AG04449 (cell line): ENCODE results near the gene SDK1.

Source experiments
- CTCF ChIA-PET: fragments of 350-600 bp; formaldehyde crosslinking; extraction: SDS; loops from one replicate; lab custom pipeline; 2021; ENCODE audit warnings: antibody characterized with exemption; lab: Yijun Ruan, JAX
- POLR2A ChIA-PET: fragments of 400-600, 350-600 bp; formaldehyde crosslinking; extraction: SDS; loops from one replicate; lab custom pipeline; 2020; ENCODE audit warnings: antibody characterized with exemption, inconsistent platforms; lab: Yijun Ruan, JAX
- DNase-seq: peaks from one replicate; pipeline ENCODE4 v3.0.0-alpha.2; 2010; ENCODE audit warnings: low read depth, low spot score
- H3K4me3 ChIP-seq: 2 replicates; pipeline ENCODE4 v1.5.1; 2011; ENCODE audit warnings: low read depth, mild to moderate bottlenecking, control low read depth, low read length
- CTCF ChIP-seq: IDR thresholded peaks from one replicate; pipeline ENCODE4 v1.5.1; 2011; ENCODE audit warnings: mild to moderate bottlenecking, moderate library complexity, low read length, control low read depth, inconsistent platforms; ENCODE audit not compliant: insufficient read depth; ENCODE audit errors: missing control alignments

Gene SDK1

GRCh38 chr7:4078580-4078979 lies 777.5 kb downstream of the SDK1 start:
- ChIA-PET CTCF (no interaction called here), POLR2A (no interaction called here)
- DNase-seq = no peak
- TF ChIP-seq CTCF = no peak
- no peak overlapping the region for H3K4me3 ChIP-seq

- no peak overlapping the region for H3K4me3 ChIP-seq
- no peak for TF ChIP-seq CTCF
- ChIA-PET POLR2A (no interaction called here), CTCF (no interaction called here)
- no peak for DNase-seq
Observed at GRCh38 chr7:4079366-4079765, 778.3 kb downstream of the SDK1 start.

GRCh38 chr7:4079956-4080355 lies 778.9 kb downstream of the SDK1 start:
- H3K4me3 ChIP-seq = no peak overlapping the region
- ChIA-PET POLR2A (no interaction called here), CTCF (no interaction called here)
- DNase-seq = no peak
- no peak for TF ChIP-seq CTCF

GRCh38 chr7:4080954-4081353 lies 779.9 kb downstream of the SDK1 start:
- TF ChIP-seq CTCF = no peak
- no peak overlapping the region for H3K4me3 ChIP-seq
- CTCF ChIA-PET = no interaction called here
- DNase-seq = no peak
- POLR2A ChIA-PET = no interaction called here

- POLR2A ChIA-PET = no interaction called here
- CTCF ChIA-PET = no interaction called here
- TF ChIP-seq CTCF = no peak
- H3K4me3 ChIP-seq = no peak overlapping the region
- DNase-seq = no peak
Observed at GRCh38 chr7:4083513-4083912, 782.5 kb downstream of the SDK1 start.

- H3K4me3 ChIP-seq = no peak overlapping the region
- ChIA-PET CTCF (no interaction called here), POLR2A (no interaction called here)
- TF ChIP-seq CTCF = no peak
- no peak for DNase-seq
Observed at GRCh38 chr7:4084271-4084670, 783.2 kb downstream of the SDK1 start.
